ENCODE data around the gene VRK3. TPM values are rescaled to one million over a fixed set of nuclear protein-coding genes. Genes with fewer than 3 reads are reported as not detected.

VRK3 gene
- total RNA-seq, 1 experiment from 2014 or later: 20.9 TPM

- no peak for DNase-seq (ENCODE audit: low read depth)
Observed at GRCh38 chr19:49932041-49932451, 93.1 kb downstream of the VRK3 start.

- DNase-seq (ENCODE audit: low read depth): no peak
Observed at GRCh38 chr19:49931293-49932040, 93.7 kb downstream of the VRK3 start.

GRCh38 chr19:49930483-49931011 lies 94.6 kb downstream of the VRK3 start:
- no peak for DNase-seq (ENCODE audit: low read depth)

GRCh38 chr19:49929611-49930482 lies 95.3 kb downstream of the VRK3 start:
- peak; percentile 91 for DNase-seq (ENCODE audit: low read depth)

GRCh38 chr19:49929121-49929610 lies 96.0 kb downstream of the VRK3 start, which contains the start of the genes ATF5 and NUP62:
ATF5 (plus strand) TSS chr19:49929205; CDS start chr19:49930851, 1,646 bp downstream.
NUP62 (minus strand) TSS chr19:49929504; CDS start chr19:49909807, 19,697 bp downstream.
- DNase-seq (ENCODE audit: low read depth): peak; percentile 80

- DNase-seq (ENCODE audit: low read depth): no peak
Observed at GRCh38 chr19:49927526-49928264, 97.5 kb downstream of the VRK3 start.

GRCh38 chr19:49926515-49926914 lies 98.7 kb downstream of the VRK3 start:
- no peak for DNase-seq (ENCODE audit: low read depth)

Other genes with a start within 250 kb of the VRK3 start
- 69.5 and 72.2 TPM in 2 replicates for gene FUZ, start 212.1 kb downstream of the VRK3 start, total RNA-seq (2014; rRNA removed; shearing (Covaris generic))
- 15.3 and 18.7 TPM in 2 replicates for gene MED25, start 207.1 kb downstream of the VRK3 start, total RNA-seq (2014; rRNA removed; shearing (Covaris generic))
- 63.8 and 77.1 TPM in 2 replicates for gene PTOV1, start 174.2 kb downstream of the VRK3 start, total RNA-seq (2014; rRNA removed; shearing (Covaris generic))
- gene PNKP, start 157.8 kb downstream of the VRK3 start, total RNA-seq (2014; rRNA removed; shearing (Covaris generic)): 55.5 and 57.2 TPM in 2 replicates
- 30.4 and 46.2 TPM in 2 replicates for gene AKT1S1, start 148.0 kb downstream of the VRK3 start, total RNA-seq (2014; rRNA removed; shearing (Covaris generic))
- gene TBC1D17, start 147.7 kb downstream of the VRK3 start, total RNA-seq (2014; rRNA removed; shearing (Covaris generic)): 5.5 and 9.8 TPM in 2 replicates
- 0.13 and 0.24 TPM in 2 replicates for gene IL4I1, start 128.5 kb downstream of the VRK3 start, total RNA-seq (2014; rRNA removed; shearing (Covaris generic))
- 13.6 and 17.4 TPM in 2 replicates for gene ATF5, start 96.2 kb downstream of the VRK3 start, total RNA-seq (2014; rRNA removed; shearing (Covaris generic))
- gene NUP62, start 95.9 kb downstream of the VRK3 start, total RNA-seq (2014; rRNA removed; shearing (Covaris generic)): 72.9 and 91.9 TPM in 2 replicates
- gene SIGLEC11, start 64.2 kb downstream of the VRK3 start, total RNA-seq (2014; rRNA removed; shearing (Covaris generic)): not detected in 2 replicates
- 10.1 and 10.4 TPM in 2 replicates for gene ZNF473, start 633 bp upstream of the VRK3 start, total RNA-seq (2014; rRNA removed; shearing (Covaris generic))
- not detected in 2 replicates for gene IZUMO2, start 137.9 kb upstream of the VRK3 start, total RNA-seq (2014; rRNA removed; shearing (Covaris generic))
- gene MYH14, start 178.2 kb upstream of the VRK3 start, total RNA-seq (2014; rRNA removed; shearing (Covaris generic)): not detected in 2 replicates